Peyer's patch (tissue), 4 donors: Measurements from ENCODE around the gene CKS1B.

Experiments
- POLR2A ChIP-seq, 2 donors: fragments of 450-650 bp; IDR thresholded peaks; one replicate each; pipeline ENCODE4 v1.5.1; 2017; ENCODE audit warnings: antibody characterized with exemption in 2 of 2, mild to moderate bottlenecking in 2 of 2, moderate library complexity in 2 of 2
- TF ChIP-seq, protein P1 (sequence below), 6 experiments: fragments of 450-650 bp in 4 of 6; fragments of 200-600 bp in 2 of 6; sonication (generic) in 1 of 6; IDR thresholded peaks; one replicate each; pipeline ENCODE4 v1.5.1; 2017 to 2019; ENCODE audit warnings: antibody characterized with exemption in 6 of 6, mild to moderate bottlenecking in 3 of 6, moderate library complexity in 1 of 6

DNA sequence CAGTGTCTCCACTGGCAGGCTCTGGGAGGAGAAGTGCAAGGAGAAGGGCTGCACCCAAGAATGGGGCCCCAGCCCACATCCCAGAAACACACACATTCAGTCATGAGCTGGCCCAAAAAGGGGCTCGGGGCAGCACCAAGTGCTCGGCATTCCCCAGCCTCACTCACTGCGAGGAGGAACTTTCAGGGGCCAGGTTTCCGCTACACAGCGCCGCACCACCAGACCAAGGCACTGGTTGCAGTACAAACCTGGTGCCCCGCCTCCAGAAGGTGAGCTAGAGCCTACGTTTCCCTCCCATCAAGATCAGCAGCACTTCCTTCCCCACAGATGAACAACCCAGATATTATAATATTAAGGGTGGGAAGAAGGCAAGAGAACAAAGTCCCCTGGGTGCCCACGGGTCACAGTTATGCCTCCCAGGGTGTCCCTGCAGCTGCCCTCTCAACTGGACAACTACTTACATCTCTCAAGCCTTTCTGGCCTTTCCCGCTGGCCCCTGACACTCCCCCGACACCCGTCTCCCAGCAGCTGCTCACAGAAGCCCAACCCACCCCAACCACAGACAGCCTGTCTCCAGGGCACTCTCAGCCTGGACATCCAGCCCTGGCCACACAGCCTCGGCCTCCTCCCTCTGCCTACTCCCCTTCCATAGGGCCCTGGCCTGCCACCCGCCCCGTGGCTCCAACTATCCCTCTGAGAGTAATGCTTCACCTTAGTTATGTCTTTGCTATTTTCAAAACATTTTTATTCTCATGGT is 22.4 kb upstream of the CKS1B start:
- TF ChIP-seq, protein P1, sequence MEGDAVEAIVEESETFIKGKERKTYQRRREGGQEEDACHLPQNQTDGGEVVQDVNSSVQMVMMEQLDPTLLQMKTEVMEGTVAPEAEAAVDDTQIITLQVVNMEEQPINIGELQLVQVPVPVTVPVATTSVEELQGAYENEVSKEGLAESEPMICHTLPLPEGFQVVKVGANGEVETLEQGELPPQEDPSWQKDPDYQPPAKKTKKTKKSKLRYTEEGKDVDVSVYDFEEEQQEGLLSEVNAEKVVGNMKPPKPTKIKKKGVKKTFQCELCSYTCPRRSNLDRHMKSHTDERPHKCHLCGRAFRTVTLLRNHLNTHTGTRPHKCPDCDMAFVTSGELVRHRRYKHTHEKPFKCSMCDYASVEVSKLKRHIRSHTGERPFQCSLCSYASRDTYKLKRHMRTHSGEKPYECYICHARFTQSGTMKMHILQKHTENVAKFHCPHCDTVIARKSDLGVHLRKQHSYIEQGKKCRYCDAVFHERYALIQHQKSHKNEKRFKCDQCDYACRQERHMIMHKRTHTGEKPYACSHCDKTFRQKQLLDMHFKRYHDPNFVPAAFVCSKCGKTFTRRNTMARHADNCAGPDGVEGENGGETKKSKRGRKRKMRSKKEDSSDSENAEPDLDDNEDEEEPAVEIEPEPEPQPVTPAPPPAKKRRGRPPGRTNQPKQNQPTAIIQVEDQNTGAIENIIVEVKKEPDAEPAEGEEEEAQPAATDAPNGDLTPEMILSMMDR (IDR thresholded peaks at IDR 0.05) = no peak
- no peak for TF ChIP-seq POLR2A (IDR thresholded peaks at IDR 0.05)
